Osteoblast (primary cell): Measurements from ENCODE around the gene GJD2. TPM values are rescaled to one million over a fixed set of nuclear protein-coding genes. Genes with fewer than 3 reads are reported as not detected.

ENCODE experiments used
- DNase-seq: peaks from one replicate; pipeline ENCODE4 v3.0.0; 2011; ENCODE audit warnings: low spot score, mixed read lengths; ENCODE audit not compliant: insufficient read length; ENCODE audit errors: missing footprints
- H2AFZ ChIP-seq: 2 replicates; pipeline ENCODE4 v1.6.0; 2011; ENCODE audit warnings: mild to moderate bottlenecking, low read length
- H3K27ac ChIP-seq: 2 replicates; pipeline ENCODE4 v1.5.1; 2011; ENCODE audit warnings: mild to moderate bottlenecking, low read depth, low read length, moderate library complexity
- H3K27me3 ChIP-seq: 2 replicates; pipeline ENCODE4 v1.6.0; 2012; ENCODE audit warnings: mild to moderate bottlenecking, control low read depth, inconsistent platforms, low read length, moderate library complexity; ENCODE audit not compliant: insufficient read depth
- H3K36me3 ChIP-seq: 2 replicates; pipeline ENCODE4 v1.5.1; 2011; ENCODE audit warnings: mild to moderate bottlenecking, low read length, control low read depth, moderate library complexity; ENCODE audit not compliant: insufficient read depth
- H3K4me1 ChIP-seq: 2 replicates; pipeline ENCODE4 v1.5.1; 2011; ENCODE audit warnings: mild to moderate bottlenecking, low read length, control low read depth, moderate library complexity; ENCODE audit not compliant: insufficient read depth
- H3K4me2 ChIP-seq: 2 replicates; pipeline ENCODE4 v1.6.0; 2011; ENCODE audit warnings: mild to moderate bottlenecking, low read length; ENCODE audit not compliant: insufficient read depth
- H3K4me3 ChIP-seq: fragments of 200-600 bp; sonication (generic); 3 replicates; pipeline ENCODE4 v1.5.1; 2012; ENCODE audit warnings: mild to moderate bottlenecking, low read length, inconsistent platforms; ENCODE audit not compliant: insufficient read depth
- H3K79me2 ChIP-seq: 2 replicates; pipeline ENCODE4 v1.6.0; 2012; ENCODE audit warnings: mild to moderate bottlenecking, low read length, control low read depth, inconsistent platforms; ENCODE audit not compliant: insufficient read depth
- H3K9me3 ChIP-seq: 2 replicates; pipeline ENCODE4 v1.5.1; 2011; ENCODE audit warnings: low read depth, low read length, control low read depth
- H4K20me1 ChIP-seq: 2 replicates; pipeline ENCODE4 v1.6.0; 2012; ENCODE audit warnings: mild to moderate bottlenecking, low read length, control low read depth; ENCODE audit not compliant: insufficient read depth
- total RNA-seq: library from RNA; depleted of rRNA; stranded (reverse); fragments of >200 nt; gene quantifications from 2 replicates; pipeline ENCODE4 v1.2.3, GENCODE V29; 2012
- TF ChIP-seq, protein P1 (sequence below): IDR thresholded peaks from 2 replicates; pipeline ENCODE4 v1.5.1; 2011; ENCODE audit warnings: mild to moderate bottlenecking, low read depth, low read length, moderate library complexity; ENCODE audit errors: extremely low read depth

The GJD2 gene
- total RNA-seq, 1 donor, result not detected

DNA sequence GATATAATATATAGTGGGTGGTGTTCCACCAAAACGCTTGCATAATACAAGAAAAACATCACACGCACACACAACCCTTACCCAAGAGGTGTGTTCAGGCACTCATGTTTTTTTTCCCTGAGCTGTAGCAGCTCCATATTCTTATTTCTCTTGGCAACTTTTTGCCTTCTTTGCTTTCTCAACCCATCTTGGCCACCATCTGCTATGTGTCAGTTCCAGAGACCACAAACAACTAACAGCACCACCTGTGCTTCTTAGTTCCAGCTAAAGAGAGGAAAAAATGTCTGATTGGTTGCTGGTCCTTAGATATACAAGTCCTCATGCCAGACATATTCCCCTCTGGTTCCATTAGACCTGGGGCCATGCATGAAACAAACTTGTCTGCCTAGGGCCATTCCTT is 28.6 kb upstream of the GJD2 start:
- DNase-seq, result no peak
- Histone ChIP-seq H3K36me3 (no peaks in the 10 kb centered on the region), H3K27me3 (peaks cover 8% of the 10 kb centered on the region), H3K4me1 (no peaks in the 10 kb centered on the region), H2AFZ (no peak overlapping the region), H3K79me2 (no peaks in the 10 kb centered on the region), H3K9me3 (no peaks in the 10 kb centered on the region), H3K4me2 (no peak overlapping the region), H3K4me3 (no peak overlapping the region), H3K27ac (no peak overlapping the region), H4K20me1 (no peaks in the 10 kb centered on the region)
- TF ChIP-seq, protein P1, sequence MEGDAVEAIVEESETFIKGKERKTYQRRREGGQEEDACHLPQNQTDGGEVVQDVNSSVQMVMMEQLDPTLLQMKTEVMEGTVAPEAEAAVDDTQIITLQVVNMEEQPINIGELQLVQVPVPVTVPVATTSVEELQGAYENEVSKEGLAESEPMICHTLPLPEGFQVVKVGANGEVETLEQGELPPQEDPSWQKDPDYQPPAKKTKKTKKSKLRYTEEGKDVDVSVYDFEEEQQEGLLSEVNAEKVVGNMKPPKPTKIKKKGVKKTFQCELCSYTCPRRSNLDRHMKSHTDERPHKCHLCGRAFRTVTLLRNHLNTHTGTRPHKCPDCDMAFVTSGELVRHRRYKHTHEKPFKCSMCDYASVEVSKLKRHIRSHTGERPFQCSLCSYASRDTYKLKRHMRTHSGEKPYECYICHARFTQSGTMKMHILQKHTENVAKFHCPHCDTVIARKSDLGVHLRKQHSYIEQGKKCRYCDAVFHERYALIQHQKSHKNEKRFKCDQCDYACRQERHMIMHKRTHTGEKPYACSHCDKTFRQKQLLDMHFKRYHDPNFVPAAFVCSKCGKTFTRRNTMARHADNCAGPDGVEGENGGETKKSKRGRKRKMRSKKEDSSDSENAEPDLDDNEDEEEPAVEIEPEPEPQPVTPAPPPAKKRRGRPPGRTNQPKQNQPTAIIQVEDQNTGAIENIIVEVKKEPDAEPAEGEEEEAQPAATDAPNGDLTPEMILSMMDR, result no peak

DNA sequence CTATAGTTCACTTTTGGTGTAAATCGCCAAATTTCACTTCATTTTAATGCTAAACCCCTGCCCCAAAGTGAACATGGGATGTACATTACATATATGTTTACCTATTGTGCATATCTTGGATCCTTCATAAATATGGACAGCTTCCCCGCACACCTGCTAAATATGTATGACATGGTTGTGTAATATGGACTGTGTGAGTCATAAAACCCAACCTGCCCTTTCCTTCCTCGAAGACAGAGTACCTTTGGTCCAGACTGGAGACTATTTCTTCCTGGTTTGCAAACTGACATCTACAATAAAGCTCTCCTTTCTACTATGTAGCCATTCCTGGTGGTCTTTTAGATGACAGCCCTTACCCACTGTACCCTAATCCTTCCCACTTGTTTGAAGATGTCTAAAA is 28.1 kb upstream of the GJD2 start:
- H2AFZ ChIP-seq, result no peak overlapping the region
- no peaks in the 10 kb centered on the region for H3K36me3 ChIP-seq
- H3K4me2 ChIP-seq, result no peak overlapping the region
- no peak overlapping the region for H3K4me3 ChIP-seq
- no peak for DNase-seq
- no peak overlapping the region for H3K27ac ChIP-seq
- H3K27me3 ChIP-seq, result peaks cover 8% of the 10 kb centered on the region
- TF ChIP-seq, protein P1, result no peak
- H3K9me3 ChIP-seq, result no peaks in the 10 kb centered on the region
- H3K79me2 ChIP-seq, result no peaks in the 10 kb centered on the region
- H4K20me1 ChIP-seq, result no peaks in the 10 kb centered on the region
- H3K4me1 ChIP-seq, result no peaks in the 10 kb centered on the region

DNA sequence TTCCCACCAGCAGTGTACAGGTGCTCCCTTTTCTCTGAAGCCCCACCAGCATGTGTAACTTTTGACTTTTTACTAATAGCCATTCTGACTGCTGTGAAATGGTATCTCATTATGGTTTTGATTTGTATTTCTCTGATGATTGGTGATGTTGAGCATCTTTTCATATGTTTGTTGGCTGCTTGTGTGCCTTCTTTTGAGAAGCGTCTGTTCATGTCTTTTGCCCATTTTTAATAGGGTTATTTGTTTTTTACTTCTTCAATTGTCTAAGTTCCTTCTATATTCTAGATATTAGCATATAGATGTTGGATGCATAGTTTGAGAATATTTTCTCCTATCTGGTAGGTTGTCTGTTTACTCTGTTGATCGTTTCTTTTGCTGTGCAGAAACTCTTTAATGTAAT is 25.9 kb upstream of the GJD2 start:
- H3K9me3 ChIP-seq, result no peaks in the 10 kb centered on the region

DNA sequence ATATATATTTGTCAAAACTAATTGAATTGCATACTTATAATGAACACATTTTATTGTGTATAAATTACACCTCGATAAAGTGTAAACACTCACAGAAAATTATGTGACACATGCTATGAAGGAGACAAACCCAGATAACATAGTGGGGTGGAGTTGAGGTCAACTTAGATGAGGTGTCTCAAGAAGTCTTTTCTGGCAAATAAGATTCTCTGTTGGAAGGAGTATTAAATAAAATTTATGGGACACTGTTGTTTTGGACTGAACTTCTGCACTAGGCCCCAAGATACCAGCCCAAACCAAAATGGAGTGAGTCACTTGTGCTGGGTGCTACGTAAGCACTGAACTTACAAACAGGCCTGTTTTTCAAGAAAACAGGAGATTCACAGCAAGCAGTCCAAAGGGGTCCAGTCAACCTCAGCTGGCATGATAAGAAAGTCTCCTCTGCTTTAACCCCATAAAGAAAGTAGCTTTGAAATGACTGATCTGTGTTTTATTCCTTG is 21.9 kb upstream of the GJD2 start:
- no peaks in the 10 kb centered on the region for H3K4me1 ChIP-seq
- H4K20me1 ChIP-seq, result no peaks in the 10 kb centered on the region
- DNase-seq, result no peak
- no peak overlapping the region for H3K27ac ChIP-seq
- peaks cover 17% of the 10 kb centered on the region for H3K27me3 ChIP-seq
- no peaks in the 10 kb centered on the region for H3K79me2 ChIP-seq
- H3K4me2 ChIP-seq, result no peak overlapping the region
- no peak overlapping the region for H3K4me3 ChIP-seq
- TF ChIP-seq, protein P1, result no peak
- no peaks in the 10 kb centered on the region for H3K9me3 ChIP-seq
- no peaks in the 10 kb centered on the region for H3K36me3 ChIP-seq
- H2AFZ ChIP-seq, result no peak overlapping the region

More for the DNA sequence above, 25.9 kb upstream of the GJD2 start:
- Histone ChIP-seq H3K79me2 (no peaks in the 10 kb centered on the region), H2AFZ (no peak overlapping the region), H3K36me3 (no peaks in the 10 kb centered on the region), H3K4me2 (no peak overlapping the region), H3K27ac (no peak overlapping the region), H3K4me1 (no peaks in the 10 kb centered on the region), H3K4me3 (no peak overlapping the region), H3K27me3 (no peaks in the 10 kb centered on the region), H4K20me1 (no peaks in the 10 kb centered on the region)
- no peak for DNase-seq
- TF ChIP-seq, protein P1, result no peak
